IMR-90 (cell line): ENCODE measurements around the gene PPP1R13B. TPM values are rescaled to one million over a fixed set of nuclear protein-coding genes. Genes with fewer than 3 reads are reported as not detected.

Source experiments
- ATAC-seq: fragments of 200-7000 bp; cut with Tn5 transposase; 2 replicates; pipeline ENCODE4 v1.9.1; 2020; ENCODE audit warnings: low read depth, mild to moderate bottlenecking, moderate library complexity
- BruUV-seq: library from RNA; stranded (reverse); fragments of 400-500 nt; replicated peaks from 2 replicates; lab custom pipeline; 2021; lab: Mats Ljungman, UMichigan
- CTCF ChIA-PET: fragments of 300-600 bp; formaldehyde crosslinking; extraction: SDS; loops from one replicate; lab custom pipeline; 2021; ENCODE audit warnings: antibody characterized with exemption; lab: Yijun Ruan, JAX
- POLR2A ChIA-PET: fragments of 300-600 bp; sonication (Branson Sonifier 250); formaldehyde crosslinking; loops from one replicate; lab custom pipeline; 2022; ENCODE audit warnings: antibody characterized with exemption; ENCODE audit not compliant: unreplicated experiment; lab: Charles Lee
- DNase-seq: peaks from one replicate; pipeline ENCODE4 v3.0.0; 2013
- H2AFZ ChIP-seq: replicated peaks from 2 replicates; pipeline ENCODE3; 2013; ENCODE audit warnings: low read length, mild to moderate bottlenecking; ENCODE audit not compliant: poor library complexity
- H2AK5ac ChIP-seq: 2 replicates; pipeline ENCODE4 v1.6.1; 2013; ENCODE audit warnings: low read depth, low read length, inconsistent platforms
- H2AK9ac ChIP-seq: replicated peaks from 2 replicates; pipeline ENCODE3; 2013; ENCODE audit warnings: mild to moderate bottlenecking, low read depth, low read length, moderate library complexity; ENCODE audit not compliant: poor library complexity
- H2BK120ac ChIP-seq: 2 replicates; pipeline ENCODE4 v1.6.1; 2013; ENCODE audit warnings: low read depth, low read length, inconsistent platforms
- H2BK15ac ChIP-seq: 3 replicates; pipeline ENCODE4 v1.6.1; 2013; ENCODE audit warnings: low read depth, low read length, inconsistent platforms
- H2BK20ac ChIP-seq: 2 replicates; pipeline ENCODE4 v1.6.1; 2013; ENCODE audit warnings: low read depth, mild to moderate bottlenecking, inconsistent platforms, low read length, moderate library complexity
- H2BK5ac ChIP-seq: 2 replicates; pipeline ENCODE4 v1.6.1; 2013; ENCODE audit warnings: mild to moderate bottlenecking, low read depth, low read length, inconsistent platforms; ENCODE audit not compliant: poor library complexity, severe bottlenecking
- H3K14ac ChIP-seq: replicated peaks from 2 replicates; pipeline ENCODE4 v1.6.1; 2013; ENCODE audit warnings: low read depth, low read length, inconsistent platforms
- H3K18ac ChIP-seq: 2 replicates; pipeline ENCODE4 v1.6.1; 2013; ENCODE audit warnings: low read depth, low read length, control low read depth
- H3K23ac ChIP-seq: 2 replicates; pipeline ENCODE4 v1.6.1; 2013; ENCODE audit warnings: low read depth, low read length, inconsistent platforms
- H3K27ac ChIP-seq: 2 replicates; pipeline ENCODE4 v1.5.1; 2013; ENCODE audit warnings: mild to moderate bottlenecking, control low read depth, low read length; ENCODE audit not compliant: insufficient read depth
- H3K27me3 ChIP-seq: 2 replicates; pipeline ENCODE4 v1.6.1; 2013; ENCODE audit warnings: low read length; ENCODE audit not compliant: control insufficient read depth, insufficient read depth
- H3K36me3 ChIP-seq: 2 replicates; pipeline ENCODE4 v1.6.1; 2013; ENCODE audit warnings: low read length, mixed read lengths; ENCODE audit not compliant: control insufficient read depth, insufficient read depth
- H3K4ac ChIP-seq: 2 replicates; pipeline ENCODE4 v1.6.1; 2013; ENCODE audit warnings: low read depth, low read length, inconsistent platforms
- H3K4me1 ChIP-seq: 2 replicates; pipeline ENCODE4 v1.6.1; 2013; ENCODE audit warnings: low read length, mixed read lengths; ENCODE audit not compliant: control insufficient read depth, insufficient read depth
- H3K4me2 ChIP-seq: 2 replicates; pipeline ENCODE4 v1.6.1; 2013; ENCODE audit warnings: low read depth, mild to moderate bottlenecking, control low read depth, low read length, moderate library complexity
- H3K4me3 ChIP-seq: 2 replicates; pipeline ENCODE4 v1.5.1; 2013; ENCODE audit warnings: low read depth, mild to moderate bottlenecking, control low read depth, low read length, moderate library complexity; ENCODE audit not compliant: insufficient read depth
- H3K56ac ChIP-seq: 2 replicates; pipeline ENCODE4 v1.6.1; 2013; ENCODE audit warnings: low read length, inconsistent platforms; ENCODE audit not compliant: insufficient read depth; ENCODE audit errors: extremely low read depth
- H3K79me1 ChIP-seq, 2 experiments: 2 replicates each; pipeline ENCODE4 v1.6.1; 2013; ENCODE audit warnings: low read length in 2 of 2, inconsistent platforms in 1 of 2, low read depth in 1 of 2
- H3K9ac ChIP-seq: 2 replicates; pipeline ENCODE4 v1.6.1; 2013; ENCODE audit warnings: low read depth, low read length, control low read depth
- H3K9me1 ChIP-seq: 2 replicates; pipeline ENCODE4 v1.6.1; 2013; ENCODE audit warnings: low read length, inconsistent platforms; ENCODE audit not compliant: insufficient read depth
- H3K9me3 ChIP-seq: 2 replicates; pipeline ENCODE4 v1.6.1; 2013; ENCODE audit warnings: low read length; ENCODE audit not compliant: control insufficient read depth, insufficient read depth
- H4K20me1 ChIP-seq: 2 replicates; pipeline ENCODE4 v1.6.1; 2013; ENCODE audit warnings: low read length, inconsistent platforms; ENCODE audit not compliant: insufficient read depth
- H4K5ac ChIP-seq: 2 replicates; pipeline ENCODE4 v1.6.1; 2013; ENCODE audit warnings: mild to moderate bottlenecking, low read depth, low read length, control low read depth
- H4K8ac ChIP-seq, 2 experiments: 2 replicates each; pipeline ENCODE4 v1.6.1; 2013; ENCODE audit warnings: low read depth in 2 of 2, low read length in 2 of 2, control low read depth in 1 of 2, inconsistent platforms in 1 of 2
- H4K91ac ChIP-seq: 2 replicates; pipeline ENCODE4 v1.6.1; 2013; ENCODE audit warnings: low read depth, low read length, inconsistent platforms; ENCODE audit not compliant: insufficient read depth
- BHLHE40 ChIP-seq: fragments of 150-350 bp; IDR thresholded peaks from 2 replicates; pipeline ENCODE4 v1.6.1; 2016; ENCODE audit warnings: mild to moderate bottlenecking, low read depth, low read length
- CEBPB ChIP-seq: IDR thresholded peaks from 2 replicates; pipeline ENCODE4 v1.6.1; 2012; ENCODE audit warnings: low read depth, low read length, improper control_type of control experiment
- FOS ChIP-seq: fragments of 150-350 bp; IDR thresholded peaks from 2 replicates; pipeline ENCODE4 v1.6.1; 2016; ENCODE audit warnings: low read depth, low read length
- MAFK ChIP-seq: IDR thresholded peaks from 2 replicates; pipeline ENCODE4 v1.6.1; 2012; ENCODE audit warnings: low read depth, low read length, improper control_type of control experiment
- MAZ ChIP-seq: IDR thresholded peaks from 2 replicates; pipeline ENCODE4 v1.6.1; 2012; ENCODE audit warnings: low read depth, mild to moderate bottlenecking, low read length, improper control_type of control experiment, moderate library complexity, borderline replicate concordance
- MXI1 ChIP-seq: IDR thresholded peaks from 2 replicates; pipeline ENCODE4 v1.6.1; 2012; ENCODE audit warnings: low read depth, mild to moderate bottlenecking, low read length, moderate library complexity, borderline replicate concordance
- NFE2L2 ChIP-seq: fragments of 150-350 bp; IDR thresholded peaks from 2 replicates; pipeline ENCODE4 v1.6.1; 2016; ENCODE audit warnings: low read depth, mild to moderate bottlenecking, low read length
- POLR2A ChIP-seq: IDR thresholded peaks from 2 replicates; pipeline ENCODE4 v1.6.1; 2012; ENCODE audit warnings: mild to moderate bottlenecking, low read depth, low read length
- RAD21 ChIP-seq: IDR thresholded peaks from 2 replicates; pipeline ENCODE4 v1.6.1; 2012; ENCODE audit warnings: low read length, improper control_type of control experiment
- RFX5 ChIP-seq: IDR thresholded peaks from 2 replicates; pipeline ENCODE4 v1.8.0; 2012; ENCODE audit warnings: low read depth, mild to moderate bottlenecking, low read length, moderate library complexity
- SMC3 ChIP-seq: fragments of 150-350 bp; IDR thresholded peaks from 2 replicates; pipeline ENCODE4 v1.6.1; 2016; ENCODE audit warnings: low read depth, mild to moderate bottlenecking, antibody characterized with exemption, low read length, moderate library complexity
- WGBS, 2 experiments: methylation state at CpG; one replicate each; pipeline versions ENCODE4 v1.1.5 to v1.1.7; 2013; ENCODE audit warnings: missing lambda C conversion rate in 2 of 2; ENCODE audit not compliant: insufficient read length in 1 of 2; ENCODE audit errors: extremely low coverage in 2 of 2; 5-methylcytosine and 5-hydroxymethylcytosine counted together
- dilution Hi-C: fragments of 300-500 bp; cut with HindIII; formaldehyde crosslinking; loops from one replicate; pipeline ENCODE4 v1.14.3; 2018; ENCODE audit warnings: low sequenced_read_pairs; ENCODE audit not compliant: unreplicated experiment
- in situ Hi-C: fragments of 300-500 bp; cut with MboI; formaldehyde crosslinking; loops from 3 replicates; pipeline ENCODE4 v1.14.3; 2019; ENCODE audit warnings: low sequenced_read_pairs, inconsistent platforms, mixed read lengths
- intact Hi-C: fragments of 100-400 bp; cut with micrococcal nuclease; formaldehyde crosslinking; loops from 2 replicates; pipeline ENCODE4 v1.10.0; 2022
- polyA plus RNA-seq, 3 experiments: library from polyadenylated mRNA; depleted of rRNA; stranded (reverse); fragments of >200 nt; gene quantifications; 2 replicates each; pipeline ENCODE4 v1.2.3, GENCODE V29; 2012; ENCODE audit warnings: low replicate concordance in 1 of 3
- total RNA-seq: library from RNA; depleted of rRNA; stranded (reverse); fragments of >200 nt; gene quantifications from 2 replicates; pipeline ENCODE4 v1.2.3, GENCODE V29; 2012
- TF ChIP-seq, protein P1 (sequence below): fragments of 150-350 bp; IDR thresholded peaks from 2 replicates; pipeline ENCODE4 v1.6.1; 2017; ENCODE audit warnings: mild to moderate bottlenecking, antibody characterized with exemption, low read length, low read depth
- TF ChIP-seq, protein P2 (sequence below): fragments of 150-350 bp; IDR thresholded peaks from 2 replicates; pipeline ENCODE4 v1.6.1; 2016; ENCODE audit warnings: low read depth, mild to moderate bottlenecking, low read length, moderate library complexity, borderline replicate concordance

PPP1R13B gene
- total and polyA plus RNA-seq, 2 of the 4 experiments (the other 2 are of a cell fraction), result 1.6 to 2.8 TPM

DNA sequence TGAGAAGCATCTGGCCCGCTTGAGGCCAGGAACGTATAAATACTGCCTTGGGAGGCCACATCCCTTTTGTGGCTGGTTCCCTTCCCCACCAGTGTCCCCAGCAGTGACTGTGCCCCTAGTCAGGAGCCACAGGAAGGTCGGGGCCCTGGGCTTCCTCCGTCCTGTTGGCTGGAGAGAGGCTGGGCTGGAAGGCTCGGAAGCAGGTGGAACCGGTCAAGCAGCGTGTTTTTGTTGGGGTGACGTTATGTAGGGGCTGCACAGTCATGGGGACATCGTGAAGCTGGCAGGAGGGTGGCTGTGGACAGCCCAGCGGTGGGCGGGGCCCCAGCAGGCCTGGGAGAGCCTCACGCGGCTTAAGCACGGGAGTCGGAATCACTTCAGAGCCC lies 142.3 kb downstream of the PPP1R13B start (continued):
- TF ChIP-seq BHLHE40 (no peak), MAZ (no peak)

DNA sequence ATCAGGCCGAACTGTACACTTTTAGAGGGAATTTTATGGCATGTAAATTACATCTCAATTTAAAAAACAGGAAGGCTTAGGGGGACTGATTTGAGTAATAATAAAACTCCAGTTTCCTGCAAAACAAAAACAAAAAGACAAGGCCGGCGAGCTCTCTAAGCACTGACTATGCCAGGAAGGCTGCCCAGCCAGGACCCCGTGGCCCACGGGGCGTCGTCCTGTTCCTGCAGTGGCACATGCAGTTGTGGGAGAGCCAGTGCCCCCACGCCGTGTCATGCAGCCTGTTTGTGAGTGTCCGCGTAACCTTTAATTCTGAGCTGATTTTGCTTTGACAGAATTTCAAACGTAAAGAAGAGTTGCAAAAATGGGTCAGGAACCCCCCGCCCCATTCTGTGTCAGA lies 142.7 kb downstream of the PPP1R13B start:
- no peak overlapping the region for H3K23ac ChIP-seq
- DNase-seq (no peak), ATAC-seq (no peak)
- no peak overlapping the region for H3K4me2 ChIP-seq
- 97% methylated on average over 9 of the region's 13 CpGs; no CpG with 5 or more reads in 1 of the 2 experiments for whole genome bisulfite sequencing, 2 experiments
- BruUV-seq, result no TSS peak
- POLR2A ChIA-PET, result interaction anchor here (0.6 kb wide), 1 partner anchor 287 kb away, joined by 4 read pairs; no protein-coding TSS in a partner anchor
- CTCF ChIA-PET, result no interaction called here
- H4K91ac ChIP-seq, result no peak overlapping the region
- no peak overlapping the region for H2BK15ac ChIP-seq
- H2AFZ ChIP-seq, result no peak overlapping the region
- no peak overlapping the region for H3K27ac ChIP-seq
- H3K4ac ChIP-seq, result no peak overlapping the region
- peaks cover 27% of the 10 kb centered on the region for H4K20me1 ChIP-seq
- H2BK5ac ChIP-seq, result no peak overlapping the region
- no peak overlapping the region for H3K18ac ChIP-seq
- H3K36me3 ChIP-seq, result peaks cover 67% of the 10 kb centered on the region
- no peak overlapping the region for H4K8ac ChIP-seq
- H3K14ac ChIP-seq, result no peak overlapping the region
- H2AK9ac ChIP-seq, result no peak overlapping the region
- H2BK120ac ChIP-seq, result no peak overlapping the region
- in situ Hi-C loops (no loop called here), intact Hi-C loops (no loop called here), dilution Hi-C loops (no loop called here)
- TF ChIP-seq CEBPB (no peak), POLR2A (no peak), FOS (no peak), MAZ (no peak), BHLHE40 (no peak), NFE2L2 (no peak), RFX5 (no peak), MAFK (no peak), MXI1 (no peak), SMC3 (no peak), RAD21 (no peak)
- TF ChIP-seq, protein P1, sequence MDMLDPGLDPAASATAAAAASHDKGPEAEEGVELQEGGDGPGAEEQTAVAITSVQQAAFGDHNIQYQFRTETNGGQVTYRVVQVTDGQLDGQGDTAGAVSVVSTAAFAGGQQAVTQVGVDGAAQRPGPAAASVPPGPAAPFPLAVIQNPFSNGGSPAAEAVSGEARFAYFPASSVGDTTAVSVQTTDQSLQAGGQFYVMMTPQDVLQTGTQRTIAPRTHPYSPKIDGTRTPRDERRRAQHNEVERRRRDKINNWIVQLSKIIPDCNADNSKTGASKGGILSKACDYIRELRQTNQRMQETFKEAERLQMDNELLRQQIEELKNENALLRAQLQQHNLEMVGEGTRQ, result no peak
- TF ChIP-seq, protein P2, sequence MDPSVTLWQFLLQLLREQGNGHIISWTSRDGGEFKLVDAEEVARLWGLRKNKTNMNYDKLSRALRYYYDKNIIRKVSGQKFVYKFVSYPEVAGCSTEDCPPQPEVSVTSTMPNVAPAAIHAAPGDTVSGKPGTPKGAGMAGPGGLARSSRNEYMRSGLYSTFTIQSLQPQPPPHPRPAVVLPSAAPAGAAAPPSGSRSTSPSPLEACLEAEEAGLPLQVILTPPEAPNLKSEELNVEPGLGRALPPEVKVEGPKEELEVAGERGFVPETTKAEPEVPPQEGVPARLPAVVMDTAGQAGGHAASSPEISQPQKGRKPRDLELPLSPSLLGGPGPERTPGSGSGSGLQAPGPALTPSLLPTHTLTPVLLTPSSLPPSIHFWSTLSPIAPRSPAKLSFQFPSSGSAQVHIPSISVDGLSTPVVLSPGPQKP, result no peak
- no peak overlapping the region for H3K9ac ChIP-seq
- H3K27me3 ChIP-seq, result no peaks in the 10 kb centered on the region
- no peak overlapping the region for H4K5ac ChIP-seq
- no peak overlapping the region for H2BK20ac ChIP-seq
- H3K9me3 ChIP-seq, result no peaks in the 10 kb centered on the region
- H3K4me3 ChIP-seq, result no peak overlapping the region
- no peak overlapping the region for H2AK5ac ChIP-seq
- peaks cover 17 to 66% of the 10 kb centered on the region in 2 experiments; a peak in 2 of 4 replicates for H3K79me1 ChIP-seq
- no peaks in the 10 kb centered on the region for H3K4me1 ChIP-seq
- no peaks in the 10 kb centered on the region for H3K9me1 ChIP-seq
- H3K56ac ChIP-seq, result no peak overlapping the region
